ENCODE results near the gene TFR2. TPM values are rescaled to one million over a fixed set of nuclear protein-coding genes. Genes with fewer than 3 reads are reported as not detected.

TFR2 gene
- total and polyA plus RNA-seq, 4 experiments from 2014 or later: 0.75 to 6.2 (median 4.1) TPM

GRCh38 chr7:100654908-100655831 is 13.8 kb upstream of the TFR2 start:
- Mint-ChIP-seq H3K27me3 (peaks cover 26 to 29% of the 10 kb centered on the region in 2 donors), H3K9me3 (peaks cover 0 to 4% (median 1%) of the 10 kb centered on the region in 8 donors), H3K27ac (peak overlapping the region in 1 of 7 donors; percentile 24), H3K36me3 (no peaks in the 10 kb centered on the region), H3K4me3 (peak overlapping the region in 2 of 8 donors; percentile 31 to 73), H3K4me1 (peaks cover 0 to 8% (median 3%) of the 10 kb centered on the region in 4 donors)
- intact Hi-C loops (cut with micrococcal nuclease): no loop called here
- POLR2A ChIA-PET (ENCODE audit: partially characterized antibody): no interaction called here
- H3K4me1 ChIP-seq (ENCODE audit: insufficient read depth, low read length): no peaks in the 10 kb centered on the region
- no peaks in the 10 kb centered on the region for H3K9me3 ChIP-seq (ENCODE audit: control insufficient read depth in 1 of 2, low read length in 2 of 2)
- DNase-seq: no peak
- no peak overlapping the region for H3K27ac ChIP-seq (ENCODE audit: low read depth, low read length)
- peaks cover 20% of the 10 kb centered on the region for H3K27me3 ChIP-seq (ENCODE audit: insufficient read depth, low read length)
- no peaks in the 10 kb centered on the region for H3K36me3 ChIP-seq (ENCODE audit: insufficient read depth, low read length)
- CTCF ChIA-PET (ENCODE audit: partially characterized antibody): no interaction called here
- no peak overlapping the region for H3K4me3 ChIP-seq (ENCODE audit: low read length in 2 of 2)

- H3K4me1 ChIP-seq (ENCODE audit: insufficient read depth, low read length): no peaks in the 10 kb centered on the region
- CTCF ChIA-PET (ENCODE audit: partially characterized antibody): interaction anchor here (1.2 kb wide), 1 partner anchor 16 kb away, joined by 3 read pairs; no protein-coding TSS in a partner anchor
- H3K4me3 Mint-ChIP-seq: no peak overlapping the region
Observed at GRCh38 chr7:100649826-100650565, 8.6 kb upstream of the TFR2 start.

GRCh38 chr7:100642534-100642907 is 1.2 kb upstream of the TFR2 start:
- no peaks in the 10 kb centered on the region for H3K4me1 ChIP-seq (ENCODE audit: insufficient read depth, low read length)
- intact Hi-C loops (cut with micrococcal nuclease): no loop called here
- Mint-ChIP-seq H3K4me1 (no peaks in the 10 kb centered on the region), H3K27me3 (peaks cover 0 to 4% of the 10 kb centered on the region in 2 donors), H3K4me3 (no peak overlapping the region), H3K27ac (no peak overlapping the region), H3K36me3 (no peaks in the 10 kb centered on the region), H3K9me3 (no peaks in the 10 kb centered on the region)
- H3K36me3 ChIP-seq (ENCODE audit: insufficient read depth, low read length): no peaks in the 10 kb centered on the region
- no peaks in the 10 kb centered on the region for H3K9me3 ChIP-seq (ENCODE audit: control insufficient read depth in 1 of 2, low read length in 2 of 2)
- no peak overlapping the region for H3K4me3 ChIP-seq (ENCODE audit: low read length in 2 of 2)
- H3K27ac ChIP-seq (ENCODE audit: low read depth, low read length): no peak overlapping the region
- ChIA-PET POLR2A (ENCODE audit: partially characterized antibody) (no interaction called here), CTCF (ENCODE audit: partially characterized antibody) (interaction anchor here (0.6 kb wide), 1 partner anchor 38 kb away, joined by 3 read pairs; no protein-coding TSS in a partner anchor)
- no peaks in the 10 kb centered on the region for H3K27me3 ChIP-seq (ENCODE audit: insufficient read depth, low read length)
- no peak for DNase-seq

More at GRCh38 chr7:100649826-100650565, 8.6 kb upstream of the TFR2 start:
- H3K9me3 ChIP-seq (ENCODE audit: control insufficient read depth in 1 of 2, low read length in 2 of 2): no peaks in the 10 kb centered on the region
- H3K4me3 ChIP-seq (ENCODE audit: low read length in 2 of 2): no peak overlapping the region
- intact Hi-C loops (cut with micrococcal nuclease): no loop called here
- no peak for DNase-seq
- H3K27me3 Mint-ChIP-seq: peaks cover 13 to 20% of the 10 kb centered on the region in 2 donors
- no peaks in the 10 kb centered on the region for H3K36me3 ChIP-seq (ENCODE audit: insufficient read depth, low read length)
- H3K27ac Mint-ChIP-seq: peak overlapping the region in 1 of 7 donors; percentile 1
- H3K9me3 Mint-ChIP-seq: peaks cover 0 to 4% (median 1%) of the 10 kb centered on the region in 8 donors
- POLR2A ChIA-PET (ENCODE audit: partially characterized antibody): interaction anchor here (1.5 kb wide), 1 partner anchor 17 kb away, joined by 3 read pairs; no protein-coding TSS in a partner anchor
- no peak overlapping the region for H3K27ac ChIP-seq (ENCODE audit: low read depth, low read length)
- H3K27me3 ChIP-seq (ENCODE audit: insufficient read depth, low read length): peaks cover 3% of the 10 kb centered on the region
- no peaks in the 10 kb centered on the region for H3K36me3 Mint-ChIP-seq
- peaks cover 0 to 7% (median 3%) of the 10 kb centered on the region in 4 donors for H3K4me1 Mint-ChIP-seq

- Histone ChIP-seq H3K27me3 (ENCODE audit: insufficient read depth, low read length) (no peaks in the 10 kb centered on the region), H3K4me3 (ENCODE audit: low read length in 2 of 2) (no peak overlapping the region), H3K9me3 (ENCODE audit: control insufficient read depth in 1 of 2, low read length in 2 of 2) (no peaks in the 10 kb centered on the region), H3K4me1 (ENCODE audit: insufficient read depth, low read length) (no peaks in the 10 kb centered on the region), H3K36me3 (ENCODE audit: insufficient read depth, low read length) (no peaks in the 10 kb centered on the region), H3K27ac (ENCODE audit: low read depth, low read length) (no peak overlapping the region)
- ChIA-PET CTCF (ENCODE audit: partially characterized antibody) (interaction anchor here (0.6 kb wide), 1 partner anchor 38 kb away, joined by 3 read pairs; no protein-coding TSS in a partner anchor), POLR2A (ENCODE audit: partially characterized antibody) (no interaction called here)
- peaks cover 0 to 4% of the 10 kb centered on the region in 2 donors for H3K27me3 Mint-ChIP-seq
- H3K9me3 Mint-ChIP-seq: no peaks in the 10 kb centered on the region
- no peaks in the 10 kb centered on the region for H3K4me1 Mint-ChIP-seq
- H3K27ac Mint-ChIP-seq: no peak overlapping the region
- H3K36me3 Mint-ChIP-seq: no peaks in the 10 kb centered on the region
- intact Hi-C loops (cut with micrococcal nuclease): no loop called here
- no peak overlapping the region for H3K4me3 Mint-ChIP-seq
- DNase-seq: no peak
Observed at GRCh38 chr7:100641860-100642533, 645 bp upstream of the TFR2 start.

GRCh38 chr7:100640517-100641440 is 573 bp downstream of the TFR2 start:
- no peaks in the 10 kb centered on the region for H3K4me1 Mint-ChIP-seq
- H3K36me3 ChIP-seq (ENCODE audit: insufficient read depth, low read length): no peaks in the 10 kb centered on the region
- no peaks in the 10 kb centered on the region for H3K36me3 Mint-ChIP-seq
- H3K27ac ChIP-seq (ENCODE audit: low read depth, low read length): no peak overlapping the region
- DNase-seq: no peak
- intact Hi-C loops (cut with micrococcal nuclease): no loop called here
- no peaks in the 10 kb centered on the region for H3K4me1 ChIP-seq (ENCODE audit: insufficient read depth, low read length)
- H3K27me3 ChIP-seq (ENCODE audit: insufficient read depth, low read length): no peaks in the 10 kb centered on the region
- no peak overlapping the region for H3K4me3 Mint-ChIP-seq
- no peaks in the 10 kb centered on the region for H3K9me3 ChIP-seq (ENCODE audit: control insufficient read depth in 1 of 2, low read length in 2 of 2)
- H3K9me3 Mint-ChIP-seq: no peaks in the 10 kb centered on the region
- ChIA-PET CTCF (ENCODE audit: partially characterized antibody) (interaction anchor here (2.4 to 2.8 kb wide), 2 partner anchors 11 to 51 kb away, joined by 8 to 12 read pairs; no protein-coding TSS in a partner anchor), POLR2A (ENCODE audit: partially characterized antibody) (no interaction called here)
- no peak overlapping the region for H3K27ac Mint-ChIP-seq
- H3K4me3 ChIP-seq (ENCODE audit: low read length in 2 of 2): no peak overlapping the region
- H3K27me3 Mint-ChIP-seq: peaks cover 0 to 4% of the 10 kb centered on the region in 2 donors

- no peak for DNase-seq
- intact Hi-C loops (cut with micrococcal nuclease): no loop called here
- Mint-ChIP-seq H3K27me3 (peaks cover 0 to 4% of the 10 kb centered on the region in 2 donors), H3K36me3 (no peaks in the 10 kb centered on the region), H3K27ac (no peak overlapping the region), H3K9me3 (no peaks in the 10 kb centered on the region), H3K4me3 (no peak overlapping the region), H3K4me1 (no peaks in the 10 kb centered on the region)
- H3K36me3 ChIP-seq (ENCODE audit: insufficient read depth, low read length): no peaks in the 10 kb centered on the region
- no peaks in the 10 kb centered on the region for H3K27me3 ChIP-seq (ENCODE audit: insufficient read depth, low read length)
- H3K4me3 ChIP-seq (ENCODE audit: low read length in 2 of 2): no peak overlapping the region
- H3K27ac ChIP-seq (ENCODE audit: low read depth, low read length): no peak overlapping the region
- no peaks in the 10 kb centered on the region for H3K4me1 ChIP-seq (ENCODE audit: insufficient read depth, low read length)
- ChIA-PET POLR2A (ENCODE audit: partially characterized antibody) (interaction anchor here (0.8 kb wide), 1 partner anchor 27 kb away, joined by 4 read pairs; the partner anchor contains the start of gene MOSPD3), CTCF (ENCODE audit: partially characterized antibody) (interaction anchor here (1.2 to 2.8 kb wide), 5 partner anchors 11 to 86 kb away, joined by 3 to 12 read pairs (median 6); no protein-coding TSS in a partner anchor)
- no peaks in the 10 kb centered on the region for H3K9me3 ChIP-seq (ENCODE audit: control insufficient read depth in 1 of 2, low read length in 2 of 2)
Observed at GRCh38 chr7:100639995-100640516, 1.3 kb downstream of the TFR2 start.

Data from CD4-positive, alpha-beta memory T cell (primary cell).